ENCODE data around the gene TAP1.
"Not testable (repeated sequence)": the region's sequence is repeated elsewhere in the genome, so short reads cannot be mapped to it uniquely, and the experiment has no call there.

The TAP1 gene, protein sequence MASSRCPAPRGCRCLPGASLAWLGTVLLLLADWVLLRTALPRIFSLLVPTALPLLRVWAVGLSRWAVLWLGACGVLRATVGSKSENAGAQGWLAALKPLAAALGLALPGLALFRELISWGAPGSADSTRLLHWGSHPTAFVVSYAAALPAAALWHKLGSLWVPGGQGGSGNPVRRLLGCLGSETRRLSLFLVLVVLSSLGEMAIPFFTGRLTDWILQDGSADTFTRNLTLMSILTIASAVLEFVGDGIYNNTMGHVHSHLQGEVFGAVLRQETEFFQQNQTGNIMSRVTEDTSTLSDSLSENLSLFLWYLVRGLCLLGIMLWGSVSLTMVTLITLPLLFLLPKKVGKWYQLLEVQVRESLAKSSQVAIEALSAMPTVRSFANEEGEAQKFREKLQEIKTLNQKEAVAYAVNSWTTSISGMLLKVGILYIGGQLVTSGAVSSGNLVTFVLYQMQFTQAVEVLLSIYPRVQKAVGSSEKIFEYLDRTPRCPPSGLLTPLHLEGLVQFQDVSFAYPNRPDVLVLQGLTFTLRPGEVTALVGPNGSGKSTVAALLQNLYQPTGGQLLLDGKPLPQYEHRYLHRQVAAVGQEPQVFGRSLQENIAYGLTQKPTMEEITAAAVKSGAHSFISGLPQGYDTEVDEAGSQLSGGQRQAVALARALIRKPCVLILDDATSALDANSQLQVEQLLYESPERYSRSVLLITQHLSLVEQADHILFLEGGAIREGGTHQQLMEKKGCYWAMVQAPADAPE

DNA sequence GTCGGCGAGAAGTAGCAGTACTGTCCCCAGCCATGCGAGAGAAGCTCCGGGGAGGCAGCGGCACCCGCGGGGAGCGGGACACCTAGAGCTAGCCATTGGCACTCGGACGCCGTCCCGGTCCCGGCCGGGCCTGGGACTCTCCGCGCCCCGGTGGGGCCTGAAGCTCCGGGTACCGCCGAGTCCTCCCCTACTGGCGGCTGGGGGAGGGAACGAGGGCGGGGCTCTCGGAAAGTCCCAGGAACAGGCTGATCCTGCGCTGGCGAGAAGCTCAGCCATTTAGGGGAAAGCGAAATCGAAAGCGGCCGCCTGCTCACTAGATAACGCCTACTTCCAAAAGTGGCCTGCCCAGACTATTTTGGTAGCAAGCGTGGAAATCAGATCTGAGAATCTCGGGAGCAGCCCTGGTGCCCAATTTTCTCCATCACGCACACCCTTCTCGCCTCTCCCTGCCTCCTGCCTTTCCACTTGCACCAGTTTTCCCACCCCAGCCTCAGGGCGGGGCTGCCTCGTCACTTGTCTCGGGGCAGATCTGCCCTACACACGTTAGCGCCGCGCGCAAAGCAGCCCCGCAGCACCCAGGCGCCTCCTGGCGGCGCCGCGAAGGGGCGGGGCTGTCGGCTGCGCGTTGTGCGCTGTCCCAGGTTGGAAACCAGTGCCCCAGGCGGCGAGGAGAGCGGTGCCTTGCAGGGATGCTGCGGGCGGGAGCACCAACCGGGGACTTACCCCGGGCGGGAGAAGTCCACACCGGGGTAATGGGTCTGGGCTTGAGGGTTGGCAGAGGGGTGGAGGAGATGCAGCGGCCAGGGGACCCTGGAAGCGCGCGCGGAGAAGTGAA is at the start of gene TAP1, which contains the start of gene PSMB9:
Gene TAP1, minus strand, starts transcription at position 164 of the 835 bp plus-strand sequence. Its CDS starts 68 bp downstream, at position 96.
Gene PSMB9, plus strand, starts transcription at position 652 of the 835 bp plus-strand sequence. Its CDS starts 38 bp downstream, at position 690.
- peak; percentile 86 for DNase-seq

DNA sequence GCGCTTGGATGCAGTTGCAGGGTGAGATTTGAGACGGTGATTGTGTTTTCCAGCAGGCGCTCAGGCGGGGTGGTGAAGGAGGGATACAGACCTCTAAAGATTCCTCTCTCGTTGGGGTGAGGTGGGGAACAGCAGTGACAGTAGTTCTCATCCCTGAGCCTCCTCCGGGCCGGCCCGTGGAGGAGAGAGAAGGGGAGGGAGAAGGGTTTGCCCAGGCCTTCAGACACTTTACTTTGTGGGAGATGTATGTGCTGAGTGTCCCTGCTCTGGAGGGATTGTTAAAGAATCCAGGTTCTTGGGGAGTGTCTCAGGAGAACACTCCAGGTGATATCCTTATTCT is 41.5 kb upstream of the TAP1 start:
- DNase-seq: no peak

DNA sequence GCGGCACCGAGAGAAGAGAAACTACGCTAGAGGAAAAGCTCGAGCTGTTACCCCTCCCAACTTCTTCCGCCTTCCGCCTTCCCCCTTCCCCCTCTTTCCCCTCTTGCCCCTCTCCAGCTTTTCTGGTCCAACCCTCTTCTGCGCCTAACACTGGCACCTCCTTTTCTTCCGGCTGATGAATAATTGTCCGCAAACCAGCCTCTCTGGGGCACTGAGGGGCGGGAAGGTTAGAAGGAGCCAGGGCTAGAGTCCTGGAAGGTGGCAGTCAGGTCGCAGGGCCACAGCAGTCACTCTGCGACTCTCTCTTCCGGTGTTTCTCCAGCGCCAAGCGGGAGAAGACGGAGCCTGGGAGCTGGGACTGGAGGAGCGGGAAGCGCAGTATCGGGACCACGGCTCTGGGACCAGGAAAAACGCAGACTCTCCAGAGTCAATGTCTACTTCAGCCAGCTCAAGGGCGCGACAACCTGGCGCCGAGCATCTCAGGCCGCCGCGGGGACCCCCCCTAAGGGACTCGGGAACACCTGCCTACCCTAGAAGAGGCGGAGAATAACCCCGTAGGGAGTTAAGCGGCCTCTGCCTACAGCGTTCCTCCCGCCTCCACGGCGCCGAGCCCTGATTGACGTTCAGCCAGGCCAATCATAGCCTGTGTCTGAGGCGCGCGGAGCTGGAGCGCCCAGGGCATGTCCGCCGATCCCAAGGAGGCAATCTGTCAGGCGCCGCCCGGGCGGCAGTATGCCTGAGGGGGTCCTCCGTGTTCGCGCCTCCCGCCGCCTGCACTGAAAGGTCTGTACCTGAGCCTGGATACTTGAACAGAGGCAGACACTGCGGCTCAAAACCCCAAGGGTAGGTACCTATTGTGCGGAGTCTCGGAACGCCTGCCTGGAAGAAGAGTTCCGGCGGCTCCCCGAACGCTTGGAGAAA is 40.8 kb upstream of the TAP1 start:
- DNase-seq: peak; percentile 91

DNA sequence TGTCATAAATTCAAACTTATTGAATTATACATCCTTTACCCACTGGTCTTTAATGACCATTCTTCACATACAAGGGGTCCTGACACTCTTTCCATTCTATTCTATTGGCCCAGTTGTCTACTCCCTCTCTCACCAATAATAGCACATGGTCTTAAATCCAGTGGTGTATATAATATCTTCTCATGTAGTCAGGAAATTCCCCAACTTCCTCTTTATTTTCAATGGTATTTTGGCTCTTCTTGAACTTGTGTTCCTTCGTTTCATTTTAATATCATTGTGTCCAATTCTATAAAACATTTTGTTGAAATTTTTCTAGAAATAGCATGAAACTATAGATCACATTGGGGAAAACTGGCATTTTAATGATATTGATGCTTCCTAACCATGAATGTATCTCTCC is 37.3 kb upstream of the TAP1 start:
- DNase-seq: no peak

DNA sequence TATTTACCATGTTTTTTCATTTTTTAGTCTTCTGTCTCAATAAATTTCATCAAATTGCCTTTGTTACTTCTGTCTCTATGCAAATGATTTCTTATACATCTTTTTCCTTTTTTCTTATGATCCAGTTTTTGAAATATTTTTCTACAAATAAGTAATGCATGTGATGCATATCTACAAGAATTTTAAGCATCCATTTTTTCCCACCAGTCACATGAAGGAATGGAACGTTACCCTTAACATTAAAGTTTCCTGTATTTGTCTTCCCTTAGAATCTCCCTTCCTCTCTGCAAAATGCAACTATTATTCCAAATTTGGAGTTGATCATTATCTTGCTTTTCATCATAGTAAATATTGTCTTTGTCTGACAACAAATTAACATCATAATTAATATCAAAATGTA is 36.0 kb upstream of the TAP1 start:
- DNase-seq: no peak

DNA sequence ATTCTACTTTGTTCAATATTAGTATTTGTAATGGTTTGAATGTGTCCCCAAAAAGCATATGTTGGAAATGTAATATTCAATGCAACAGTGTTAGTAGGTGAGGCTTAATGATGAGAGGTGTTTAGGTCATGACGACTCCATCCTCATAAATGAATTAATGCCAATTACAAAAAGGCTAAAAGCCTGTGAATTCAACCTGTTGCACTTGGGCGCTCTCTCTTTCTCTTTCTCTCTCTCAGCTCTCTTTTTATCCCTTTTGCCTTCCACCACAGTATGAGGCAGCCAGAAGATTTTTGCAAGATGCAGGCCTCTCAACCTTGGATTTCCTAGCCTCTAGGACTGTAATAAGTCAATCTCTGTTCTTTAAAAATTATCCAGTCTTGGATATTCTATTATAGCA is 35.1 kb upstream of the TAP1 start:
- no peak for DNase-seq

DNA sequence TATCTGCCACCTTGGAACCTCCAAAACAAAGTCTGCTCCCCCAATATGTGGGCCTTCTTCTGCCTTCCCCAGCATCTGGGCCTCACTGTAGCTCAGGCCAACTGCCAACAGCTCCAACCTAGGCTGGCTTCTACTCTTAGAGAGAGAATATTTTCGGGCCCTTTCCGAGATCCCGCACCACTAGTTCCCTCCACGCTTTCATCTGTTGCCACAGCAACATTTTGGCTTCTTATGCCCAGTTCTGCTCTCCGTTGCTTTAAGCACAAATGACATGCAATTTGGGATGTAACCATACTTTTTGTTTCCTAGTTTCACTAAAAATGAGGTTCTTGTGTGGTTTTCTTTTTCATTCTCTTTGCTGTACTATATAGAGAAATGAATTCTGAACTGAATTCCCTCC is 34.1 kb upstream of the TAP1 start:
- DNase-seq: no peak

DNA sequence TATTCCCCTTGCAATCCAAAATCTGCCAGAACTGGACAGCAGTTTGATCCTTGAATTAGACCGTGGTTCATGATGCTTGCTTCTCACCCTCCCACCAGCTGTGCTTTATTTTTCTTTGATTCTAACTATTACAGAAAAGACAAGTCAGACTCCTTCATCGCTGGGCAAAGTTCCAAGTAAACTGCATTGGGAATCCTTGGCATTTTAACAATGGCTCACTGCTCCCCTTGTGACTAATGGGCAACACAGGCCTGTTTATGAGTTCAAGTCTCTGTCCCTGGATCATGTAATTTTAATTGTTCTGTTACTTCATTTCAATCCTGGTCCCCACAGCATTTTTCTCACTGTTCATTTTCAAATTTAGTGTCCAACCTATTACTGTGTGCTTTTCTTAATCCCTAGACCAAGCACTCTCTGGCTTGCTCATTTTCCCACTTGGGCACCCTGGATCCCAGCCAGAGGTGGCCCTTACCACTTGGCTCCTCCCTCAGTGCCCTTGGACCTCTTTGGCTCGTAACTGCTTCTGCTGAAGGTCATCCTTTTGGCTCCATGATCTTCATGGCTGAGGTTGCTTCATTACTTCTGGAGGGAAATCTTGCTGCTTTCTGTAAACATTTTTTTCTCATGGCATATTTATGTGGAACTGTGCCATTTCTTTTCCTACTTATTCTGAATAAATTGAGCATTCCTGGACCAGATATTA is 33.3 kb upstream of the TAP1 start:
- DNase-seq: no peak

DNA sequence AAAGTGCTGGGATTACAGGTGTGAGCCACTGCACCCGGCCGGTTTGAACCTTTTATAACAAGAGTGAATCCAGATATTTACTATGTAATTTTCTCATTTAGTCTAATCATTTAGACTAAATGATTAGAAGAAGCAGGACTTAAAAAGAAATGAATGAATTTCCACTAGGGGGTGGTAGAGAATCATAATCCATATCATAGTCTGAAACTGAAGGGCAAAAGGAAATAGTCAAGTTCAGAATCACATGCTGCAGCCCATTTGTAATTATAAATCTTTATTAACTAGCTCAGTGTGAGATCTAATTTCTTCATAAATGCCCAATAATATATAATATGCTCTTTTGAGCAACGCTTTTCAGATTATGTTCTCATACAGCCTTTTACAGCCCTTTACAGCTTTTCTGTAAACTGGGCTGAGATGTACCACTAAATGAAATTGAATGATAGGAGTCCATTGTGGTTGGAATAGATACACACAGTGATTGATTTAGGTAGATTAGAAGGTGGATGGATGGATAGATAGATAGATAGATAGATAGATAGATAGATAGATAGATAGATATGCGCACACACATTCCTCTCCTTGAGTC is 32.3 kb upstream of the TAP1 start:
- DNase-seq: peak; percentile 30

DNA sequence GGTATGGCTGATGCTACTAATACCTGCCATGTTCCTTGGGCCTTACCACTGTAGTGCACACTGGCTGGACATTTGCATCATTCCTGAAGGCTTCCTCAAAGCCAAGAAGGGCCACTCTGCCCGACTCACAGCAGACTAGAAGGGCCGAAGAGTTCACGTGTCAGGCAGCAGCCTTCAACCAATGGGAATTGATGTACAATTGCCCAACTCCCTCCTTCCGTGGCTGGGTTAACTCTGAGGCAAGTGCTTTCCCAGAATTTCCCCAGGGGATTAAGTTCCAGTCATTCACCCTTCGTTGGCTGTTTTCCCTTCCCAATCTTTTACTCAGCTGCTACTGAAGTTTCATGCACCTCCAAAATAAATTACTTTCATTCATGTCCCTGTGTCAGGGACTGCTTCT is 30.3 kb upstream of the TAP1 start:
- DNase-seq: no peak

DNA sequence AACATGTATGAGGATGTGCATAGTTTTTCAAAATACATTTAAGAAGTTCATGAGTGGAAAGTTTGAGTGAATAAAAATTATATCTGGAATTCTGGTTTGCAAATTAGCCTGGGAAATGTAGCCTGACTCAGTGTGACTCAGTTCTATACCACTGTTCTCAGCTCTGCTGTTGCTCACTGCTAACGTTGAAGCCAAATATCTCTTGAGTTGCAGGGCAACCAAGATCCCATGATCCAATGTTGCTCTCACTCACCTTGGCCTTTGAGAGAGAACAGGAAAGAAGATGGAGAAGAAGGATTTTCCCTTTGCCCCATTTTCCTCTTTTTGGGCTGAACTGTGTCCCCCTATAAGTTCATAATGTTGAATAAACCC is 29.4 kb upstream of the TAP1 start:
- no peak for DNase-seq

DNA sequence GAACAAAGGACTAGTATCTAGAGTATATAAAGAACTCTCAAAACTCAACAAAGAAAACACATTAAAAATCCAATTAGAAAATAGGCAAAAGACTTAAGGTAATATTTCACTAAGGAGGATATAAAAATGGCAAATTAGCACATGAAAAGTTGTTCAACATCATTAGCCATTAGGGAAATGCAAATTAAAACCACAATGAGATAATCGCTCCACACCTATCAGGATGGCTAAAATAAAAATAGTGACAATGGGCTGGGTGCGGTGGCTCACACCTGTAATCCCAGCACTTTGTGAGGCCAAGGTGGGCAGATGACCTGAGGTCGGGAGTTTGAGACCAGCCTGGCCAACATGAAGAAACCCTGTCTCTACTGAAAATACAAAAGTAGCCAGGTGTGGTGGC is 27.5 kb upstream of the TAP1 start:
- DNase-seq: not testable (repeated sequence)

DNA sequence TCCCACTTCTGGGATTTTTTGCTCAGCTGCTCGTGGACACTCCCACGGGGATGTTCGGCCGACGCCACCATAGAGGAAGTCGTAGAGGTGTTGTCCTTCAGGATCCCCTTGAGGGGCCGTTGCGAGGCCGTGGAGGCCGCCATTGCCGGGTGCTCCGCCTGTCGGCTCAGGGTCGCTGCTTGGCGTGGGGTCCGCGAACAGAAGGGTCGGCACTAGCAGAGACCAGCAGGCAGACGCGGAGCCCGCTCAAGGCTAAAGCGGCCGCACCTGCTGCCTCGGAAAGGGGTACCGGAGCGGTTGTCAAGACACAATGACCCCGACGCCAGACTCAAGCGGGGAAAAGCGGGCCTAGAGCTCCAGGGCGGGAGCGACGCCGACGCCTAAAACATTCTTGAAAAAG is 26.2 kb upstream of the TAP1 start:
- DNase-seq: no peak

DNA sequence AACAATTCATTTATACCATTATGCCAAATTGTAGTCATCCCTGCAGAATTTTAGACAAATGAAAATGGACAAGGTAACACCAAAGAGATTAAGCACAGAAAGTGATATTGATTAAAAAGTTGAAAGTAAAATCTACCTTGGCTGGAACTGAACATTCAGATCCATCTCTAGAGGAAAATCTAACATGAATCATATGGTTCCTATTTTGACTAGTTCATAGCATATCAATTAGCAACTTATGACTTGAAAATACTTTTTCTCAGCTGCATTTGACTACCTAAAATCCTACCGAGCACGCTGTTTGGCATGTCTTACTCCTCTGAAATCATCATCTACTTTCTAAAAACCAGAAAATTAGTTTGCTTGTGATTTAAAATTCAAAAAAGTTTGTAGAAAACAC is 23.1 kb upstream of the TAP1 start:
- DNase-seq: no peak

DNA sequence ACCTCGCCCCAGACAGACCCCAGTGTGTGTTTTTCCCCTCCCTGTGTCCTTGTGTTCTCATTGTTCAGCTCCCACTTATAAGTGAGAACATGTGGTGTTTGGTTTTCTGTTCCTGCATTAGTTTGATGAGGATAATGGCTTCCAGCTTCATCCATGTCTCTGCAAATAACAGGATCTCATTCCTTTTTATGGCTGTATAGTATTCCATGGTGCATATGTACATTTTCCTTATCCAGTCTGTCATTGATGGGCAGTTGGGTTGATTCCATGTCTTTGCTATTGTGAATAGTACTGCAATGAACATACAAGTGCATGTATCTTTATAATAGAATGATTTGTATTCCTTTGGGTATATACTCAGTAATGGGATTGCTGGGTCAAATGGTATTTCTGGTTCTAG is 20.4 kb upstream of the TAP1 start:
- DNase-seq: not testable (repeated sequence)

DNA sequence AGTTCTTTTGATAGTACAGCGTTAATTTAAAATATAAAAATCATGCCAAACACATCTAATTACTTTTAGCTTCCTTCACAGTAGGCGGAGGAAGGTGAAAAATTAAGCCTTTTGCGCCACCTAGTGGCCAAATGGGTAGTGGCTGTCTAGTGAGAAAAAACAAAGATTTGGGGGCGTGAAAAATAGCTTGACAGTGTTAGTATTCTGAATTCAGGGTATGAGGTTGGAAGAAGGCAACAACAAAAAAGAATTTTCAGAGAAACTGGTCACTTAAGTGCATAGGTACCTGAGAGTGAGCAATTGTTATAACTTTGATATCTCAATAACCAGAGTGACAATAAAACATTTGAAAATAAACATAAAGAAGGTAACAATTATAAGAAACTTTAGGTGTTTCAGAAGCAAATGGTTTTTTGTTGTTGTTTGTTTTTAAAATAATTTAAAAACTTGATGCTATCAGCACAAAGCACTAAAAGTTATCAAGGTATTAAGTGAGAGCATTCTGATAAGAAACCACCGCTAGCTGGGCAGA is 14.8 kb upstream of the TAP1 start:
- no peak for DNase-seq

DNA sequence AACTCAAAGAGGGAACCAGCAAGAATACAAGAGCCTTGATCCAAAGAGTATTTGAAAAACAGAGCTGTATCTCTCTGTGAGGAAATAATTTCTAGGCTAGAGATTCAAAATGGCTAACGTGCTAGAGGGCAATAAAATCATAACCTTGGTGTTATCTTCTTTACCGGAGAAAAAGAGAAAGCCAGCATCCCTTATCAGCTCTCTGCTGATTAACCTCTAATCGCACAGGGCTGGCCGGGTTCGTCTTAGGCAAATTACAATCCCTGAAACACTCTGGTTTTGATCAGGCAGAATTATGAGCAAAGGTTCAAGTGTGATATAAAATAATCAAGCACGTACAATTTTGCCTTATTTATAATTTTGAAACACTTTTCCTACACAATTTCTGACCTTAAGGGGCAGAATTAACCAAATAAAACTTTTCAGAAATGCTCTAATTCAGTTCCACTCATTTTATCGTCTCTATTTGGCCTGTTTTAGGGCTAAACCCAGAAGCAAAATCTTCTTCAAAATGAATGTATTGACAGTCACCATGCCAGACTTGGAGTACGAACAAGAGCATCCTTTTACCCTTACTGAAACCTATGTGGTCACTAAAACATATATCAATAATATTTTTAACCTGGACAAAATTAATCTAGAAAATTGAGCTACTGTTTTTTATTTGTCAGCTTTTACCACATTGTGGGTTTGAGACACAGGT is 14.2 kb upstream of the TAP1 start:
- DNase-seq: no peak

DNA sequence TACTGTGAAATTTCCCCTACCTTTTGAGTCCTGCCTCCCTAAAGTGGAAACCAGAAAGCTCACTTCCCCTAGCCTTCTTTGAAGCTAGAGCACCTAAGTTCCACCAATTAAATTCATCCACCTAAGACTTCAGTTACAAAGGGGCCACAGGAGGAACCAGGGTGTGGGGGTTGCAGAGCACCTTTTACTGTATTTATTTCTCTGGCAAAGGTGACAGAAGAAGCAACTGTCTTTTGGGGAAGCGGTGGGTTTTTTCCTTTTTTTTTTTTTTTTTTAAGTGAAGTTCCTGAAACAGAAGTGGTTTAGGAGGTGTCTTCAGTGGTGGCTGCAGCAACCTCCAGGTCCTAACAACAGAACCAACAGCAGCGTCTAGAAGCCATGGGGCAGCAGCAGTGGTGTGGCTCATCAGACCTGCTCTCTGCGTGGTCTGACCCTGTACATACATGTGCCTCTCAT is 13.5 kb upstream of the TAP1 start:
- no peak for DNase-seq

DNA sequence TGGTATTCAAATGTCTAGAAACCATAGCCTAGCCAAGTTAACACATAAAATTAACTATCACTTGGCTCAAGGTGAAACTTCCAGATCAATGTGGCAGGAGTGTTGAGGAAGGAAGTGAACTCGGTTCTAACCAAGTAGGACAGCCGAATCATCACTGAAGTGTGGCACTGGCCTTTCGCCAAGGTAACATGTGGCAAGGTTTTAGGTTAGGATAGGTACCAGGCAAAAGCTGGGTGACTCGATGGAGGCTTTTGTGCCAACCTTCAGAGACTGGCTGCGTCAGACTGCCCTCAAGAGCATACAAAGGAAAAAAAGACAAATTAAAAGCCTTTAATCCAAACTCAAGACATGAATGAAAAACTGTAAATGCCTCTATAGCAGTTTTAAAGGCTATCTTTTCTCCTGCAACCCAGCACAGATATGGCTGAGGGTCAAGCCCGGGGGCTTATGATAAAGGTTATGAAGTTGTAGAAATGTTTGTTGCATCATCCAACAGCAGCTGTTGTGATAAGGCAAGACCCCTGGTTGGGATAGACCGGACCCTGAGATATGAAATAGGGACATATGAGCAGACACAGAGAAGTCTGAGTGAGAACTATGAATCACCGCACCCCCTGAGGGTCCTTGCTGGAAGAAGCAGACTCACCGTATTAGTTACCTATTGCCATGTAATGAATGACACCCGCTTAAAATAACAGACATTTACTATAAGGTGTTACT is 12.4 kb upstream of the TAP1 start:
- DNase-seq: no peak

DNA sequence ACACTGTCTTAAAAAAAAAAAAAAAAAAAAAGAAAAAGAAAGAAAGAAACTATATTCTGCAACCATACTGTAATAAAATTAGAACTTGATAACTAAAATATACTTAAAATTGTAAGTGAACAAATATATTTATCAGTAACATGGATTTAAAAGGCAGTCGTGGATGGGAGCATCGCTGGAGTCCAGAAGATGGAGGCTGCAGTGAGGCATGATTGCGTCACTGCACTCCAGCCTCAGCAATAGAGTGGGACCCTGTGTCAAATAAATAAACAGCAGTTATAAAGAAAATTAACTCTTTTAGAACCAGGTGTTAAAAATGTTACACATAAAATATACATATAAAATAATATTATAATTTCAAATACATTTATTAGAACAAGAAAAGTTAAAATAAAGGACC is 9.2 kb upstream of the TAP1 start:
- no peak for DNase-seq
